HG03439 (cell line): ENCODE data around the gene ANKRD44.
"Not testable (repeated sequence)": the region's sequence is repeated elsewhere in the genome, so short reads cannot be mapped to it uniquely, and the experiment has no call there.

Source experiments
- ATAC-seq: cut with Tn5 transposase; IDR thresholded peaks from one replicate; pipeline ENCODE4 v1.9.1; 2021; ENCODE audit warnings: mild to moderate bottlenecking, moderate library complexity; ENCODE audit not compliant: unreplicated experiment

ANKRD44 gene

DNA sequence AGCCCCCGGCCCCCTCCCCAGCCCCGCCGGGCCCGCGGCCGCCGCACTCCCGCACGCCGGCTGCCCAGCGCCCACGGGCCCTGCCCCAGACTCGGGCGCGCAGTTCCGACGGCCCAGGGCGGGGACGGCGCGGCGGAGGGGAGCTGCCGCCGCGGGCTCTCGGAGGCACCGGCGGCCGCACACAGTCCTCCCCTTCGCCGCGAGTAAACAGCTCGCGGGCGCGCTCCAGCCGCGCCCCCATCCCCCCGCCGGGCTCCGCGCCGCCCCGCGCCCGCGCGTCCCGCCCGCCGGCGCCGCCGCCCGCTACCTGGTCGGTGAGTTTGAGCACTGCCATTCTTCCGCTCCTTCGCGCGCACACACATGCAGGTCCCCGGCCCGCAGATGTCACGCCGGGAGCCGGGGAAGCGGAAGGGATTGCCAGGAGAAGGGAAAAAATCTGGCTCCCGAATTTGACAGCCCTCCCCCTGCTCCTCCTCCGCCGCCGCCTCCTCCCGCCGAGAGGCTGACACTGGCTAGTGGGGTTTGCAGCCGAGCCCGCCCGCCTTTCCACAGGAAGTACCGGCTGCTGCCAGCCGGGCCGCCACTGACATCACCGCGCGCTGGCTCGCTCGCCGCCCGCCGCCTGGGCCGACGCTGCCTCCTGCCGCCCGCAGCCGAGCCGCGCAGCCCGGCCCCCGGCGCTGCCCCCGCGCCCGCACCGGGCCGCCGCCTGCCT lies at the start of gene ANKRD44:
TSS of gene ANKRD44 (minus strand) at position 510 of the 715 bp plus-strand sequence. CDS start at position 334, 176 bp downstream.
- peak; percentile 73 for ATAC-seq

DNA sequence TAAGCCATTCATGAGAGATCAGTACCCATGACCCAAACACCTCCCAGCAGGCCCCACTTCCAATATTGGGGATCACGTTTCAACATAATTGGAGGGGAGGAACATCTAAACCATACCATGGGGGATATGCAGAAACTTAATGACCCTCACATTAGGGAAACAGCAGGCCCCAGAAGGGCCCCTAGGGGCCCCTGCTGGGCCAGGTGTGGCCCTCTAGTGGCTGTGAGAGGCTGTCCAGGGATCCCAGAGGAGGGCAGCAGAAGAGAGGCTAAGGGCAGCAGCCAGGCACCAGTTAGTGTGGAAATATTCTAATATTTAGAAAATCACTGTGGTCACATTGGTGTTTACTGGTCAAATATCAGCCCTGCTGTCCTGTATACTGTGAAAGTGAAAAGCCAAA lies 49.3 kb upstream of the ANKRD44 start:
- ATAC-seq: no peak

DNA sequence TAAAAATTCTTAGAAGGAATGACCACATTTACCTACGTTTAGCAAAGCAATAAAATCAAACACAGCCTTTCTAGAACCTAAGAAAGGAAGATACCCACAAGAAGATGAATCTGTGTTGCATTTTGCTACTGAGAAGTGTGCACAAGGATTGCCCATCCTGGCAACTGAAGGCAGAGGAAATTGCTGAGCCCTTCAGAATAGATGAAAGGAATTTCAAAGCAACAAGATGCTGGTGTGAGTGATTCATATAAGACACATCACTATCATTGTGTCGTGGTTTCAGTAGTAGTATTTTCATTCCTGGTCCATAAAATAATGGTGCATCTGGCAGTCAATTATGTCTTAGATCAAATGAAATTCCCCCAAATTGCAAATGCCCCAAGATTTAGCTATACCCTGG lies 48.4 kb upstream of the ANKRD44 start:
- no peak for ATAC-seq

DNA sequence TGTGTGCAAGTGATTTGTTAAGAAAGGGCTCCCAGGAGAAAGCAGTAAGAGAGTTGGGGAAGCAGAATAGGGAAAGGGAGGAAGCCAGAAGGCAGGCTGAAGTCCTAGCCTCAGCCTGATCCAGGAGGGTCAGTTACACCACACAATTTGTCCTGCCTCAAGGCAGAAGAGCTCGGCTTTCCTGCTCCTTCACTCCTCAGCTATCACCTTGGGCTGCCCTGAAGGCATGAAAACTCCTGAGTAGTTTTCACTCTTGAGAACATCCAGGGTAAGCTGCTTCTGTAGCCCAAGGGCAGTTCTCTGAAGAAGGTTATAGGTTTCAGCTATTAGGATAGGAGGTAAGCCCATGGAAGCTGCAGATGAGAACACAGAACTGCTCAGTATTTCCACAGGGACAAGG lies 47.4 kb upstream of the ANKRD44 start:
- no peak for ATAC-seq

DNA sequence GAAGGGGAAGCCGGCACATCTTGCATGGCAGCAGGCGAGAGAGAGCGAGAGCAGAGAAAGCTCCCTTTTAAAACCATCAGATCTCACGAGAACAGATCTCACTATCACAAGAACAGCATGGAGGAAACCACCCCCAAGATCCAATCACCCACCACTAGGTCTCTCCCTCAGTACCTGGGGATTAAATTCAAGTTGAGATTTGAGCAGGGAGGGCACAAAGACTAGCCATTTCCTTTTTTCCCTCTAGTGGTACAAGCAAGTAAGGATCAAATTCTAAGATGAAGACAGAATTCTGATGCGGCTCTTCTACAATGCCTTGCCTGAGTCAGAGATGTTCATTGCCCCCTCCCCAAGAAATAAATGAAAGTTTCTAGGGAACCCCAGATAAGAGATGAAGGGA lies 45.6 kb upstream of the ANKRD44 start:
- no peak for ATAC-seq

DNA sequence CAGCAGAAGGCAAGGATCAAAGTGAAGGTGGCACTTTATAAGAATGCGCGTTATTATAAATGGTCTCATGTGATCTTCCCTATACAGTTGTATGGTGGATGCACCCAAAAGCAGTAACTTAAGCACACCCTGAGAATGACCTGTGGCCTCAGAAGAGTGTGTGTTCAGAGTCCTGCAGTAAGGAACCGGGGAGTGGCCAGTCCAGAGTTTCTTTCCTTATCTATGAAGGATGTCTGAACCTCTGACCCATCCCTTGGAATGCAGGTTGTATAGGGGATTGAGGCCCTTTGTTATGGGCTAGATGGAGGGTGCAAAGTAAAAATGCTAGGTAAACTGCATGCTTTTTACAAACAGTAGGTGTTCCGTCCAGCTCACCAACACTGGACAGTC lies 43.6 kb upstream of the ANKRD44 start:
- no peak for ATAC-seq

DNA sequence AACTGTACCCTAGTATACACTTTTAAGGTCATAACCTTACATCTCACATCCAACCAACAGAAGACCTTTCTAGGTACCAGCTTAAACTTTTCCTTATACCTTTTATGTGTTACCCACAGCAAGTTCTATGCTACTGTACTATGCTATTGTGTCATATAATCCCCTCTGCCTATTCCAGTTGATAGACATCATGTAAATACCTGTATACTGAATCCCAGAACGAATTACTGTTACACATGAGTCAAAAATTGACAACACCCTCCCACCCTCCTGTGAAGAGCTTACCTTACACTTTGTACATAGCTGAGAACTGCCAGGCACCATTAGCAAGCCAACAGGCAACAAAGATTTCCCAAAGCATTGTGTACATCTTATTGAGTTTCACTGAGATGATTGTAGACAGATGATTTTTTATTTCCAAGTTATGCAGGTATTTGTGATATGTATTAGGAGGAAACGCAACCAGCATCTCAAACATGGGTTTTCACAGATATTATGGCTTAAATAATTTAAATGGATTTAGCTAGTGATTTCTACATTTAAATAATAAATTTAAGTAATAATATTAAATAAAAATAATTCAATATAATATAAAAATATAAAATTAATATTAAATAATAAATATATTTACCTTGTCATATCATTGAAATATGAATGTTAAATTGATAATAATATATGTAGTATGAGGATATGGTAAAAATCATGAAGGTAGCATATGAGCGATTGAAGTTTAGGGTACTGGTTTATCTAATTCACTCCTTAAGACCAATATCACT lies 43.0 kb upstream of the ANKRD44 start:
- ATAC-seq: no peak

DNA sequence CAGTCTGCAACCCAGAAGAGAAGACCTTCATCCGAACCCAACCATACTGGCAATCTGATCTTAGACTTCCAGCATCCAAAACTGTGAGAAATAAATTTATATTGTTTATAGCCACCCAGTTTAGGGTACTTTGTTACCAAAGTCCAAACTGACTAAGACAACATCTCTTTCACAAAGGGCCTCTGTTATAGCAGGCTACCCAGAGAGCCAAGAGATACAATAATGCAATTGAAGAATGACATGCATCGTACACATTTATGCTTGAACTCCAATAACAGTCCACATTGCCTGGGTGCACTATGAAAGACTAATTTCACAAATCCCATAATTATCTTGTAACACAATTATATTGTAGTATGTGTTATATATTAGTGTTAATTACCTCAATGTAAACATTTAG lies 39.1 kb upstream of the ANKRD44 start:
- ATAC-seq: no peak

DNA sequence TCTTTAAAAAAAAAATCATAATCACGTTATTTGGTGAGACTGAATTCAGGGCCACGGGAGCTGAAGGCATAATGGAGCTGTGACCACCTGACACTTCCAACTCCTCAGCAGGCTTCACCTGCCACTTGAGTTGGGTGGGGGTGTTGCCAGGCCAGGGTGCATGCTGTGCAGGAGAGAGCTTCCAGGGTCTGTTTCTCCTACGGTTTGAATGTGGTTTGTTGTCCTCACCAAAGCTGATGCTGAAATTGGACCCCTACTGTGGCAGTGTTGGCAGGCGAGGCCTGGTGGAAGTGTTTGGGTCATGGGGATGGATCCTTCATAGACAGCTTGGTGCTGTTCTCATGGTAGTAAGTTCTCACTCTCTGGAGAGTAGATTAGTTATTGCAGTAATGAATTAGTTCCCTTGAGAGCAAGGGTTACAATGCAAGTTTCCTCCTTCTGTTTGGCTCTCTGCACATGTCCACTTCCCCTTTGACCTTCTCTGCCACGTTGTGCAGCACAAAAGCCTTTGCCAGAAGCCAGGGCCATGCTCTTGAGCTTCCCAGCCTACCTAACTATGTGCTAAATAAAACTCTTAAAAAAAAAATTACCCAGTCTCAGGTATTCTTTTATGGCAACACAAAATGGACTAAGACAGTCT lies 38.3 kb upstream of the ANKRD44 start:
- ATAC-seq: no peak

DNA sequence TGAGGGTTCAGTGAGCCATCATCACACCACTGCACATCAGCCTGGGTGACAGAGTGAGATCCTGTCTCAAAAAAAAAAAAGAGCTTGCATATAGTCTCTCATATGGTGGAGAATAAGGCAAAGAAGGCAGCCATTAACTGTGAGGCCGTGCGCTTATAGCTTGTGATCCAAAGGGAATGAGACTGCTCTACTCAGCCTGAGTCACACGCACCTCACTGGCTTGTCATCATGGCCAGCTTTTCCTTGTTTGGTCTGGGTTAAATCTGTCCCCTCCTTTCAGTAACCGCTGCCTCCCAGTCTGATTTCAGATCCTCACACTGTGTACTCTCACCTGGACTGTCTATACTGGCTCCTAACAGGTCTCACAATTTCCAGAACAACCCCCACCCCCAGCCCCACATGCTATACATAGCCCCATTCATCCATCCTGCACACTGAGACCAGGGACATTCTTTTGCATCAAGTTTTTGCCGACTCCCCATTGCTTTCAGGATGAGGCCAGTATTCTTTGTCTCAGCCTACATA lies 35.3 kb upstream of the ANKRD44 start:
- ATAC-seq: no peak

DNA sequence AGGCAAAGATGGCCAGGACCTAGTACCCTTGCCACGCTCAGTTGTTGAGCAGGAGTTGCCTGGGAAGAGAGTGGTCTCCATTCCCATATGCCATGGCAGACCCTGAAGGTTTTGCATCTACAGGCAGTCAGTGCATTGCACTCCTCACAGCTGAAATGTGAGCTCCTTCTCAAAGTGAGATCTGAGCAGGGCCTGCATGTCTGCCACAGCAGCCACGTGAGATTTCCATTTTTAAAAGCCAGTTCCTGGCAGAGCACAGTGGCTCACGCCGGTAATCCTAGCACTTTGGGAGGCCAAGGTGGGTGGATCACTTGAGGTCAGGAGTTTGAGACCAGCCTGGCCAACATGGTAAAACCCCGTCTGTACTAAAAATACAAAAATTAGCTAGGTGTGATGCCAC lies 33.4 kb upstream of the ANKRD44 start:
- ATAC-seq: not testable (repeated sequence)

DNA sequence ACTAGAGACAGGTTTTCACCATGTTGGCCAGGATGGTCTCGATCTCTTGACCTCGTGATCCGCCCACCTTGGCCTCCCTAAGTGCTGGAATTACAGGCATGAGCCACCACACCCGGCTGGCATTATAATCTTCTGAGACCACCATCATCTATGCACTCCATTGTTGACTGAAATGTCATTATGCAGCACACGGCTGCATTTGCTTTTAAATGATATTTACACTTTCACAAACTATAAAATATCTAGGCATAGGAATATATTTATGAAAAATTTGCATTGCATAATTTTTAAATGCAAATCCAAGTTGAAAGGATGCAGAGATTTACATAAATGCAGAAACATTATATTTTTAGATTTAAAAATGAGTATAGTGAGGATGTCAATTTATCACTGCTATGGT lies 30.0 kb upstream of the ANKRD44 start:
- no peak for ATAC-seq

DNA sequence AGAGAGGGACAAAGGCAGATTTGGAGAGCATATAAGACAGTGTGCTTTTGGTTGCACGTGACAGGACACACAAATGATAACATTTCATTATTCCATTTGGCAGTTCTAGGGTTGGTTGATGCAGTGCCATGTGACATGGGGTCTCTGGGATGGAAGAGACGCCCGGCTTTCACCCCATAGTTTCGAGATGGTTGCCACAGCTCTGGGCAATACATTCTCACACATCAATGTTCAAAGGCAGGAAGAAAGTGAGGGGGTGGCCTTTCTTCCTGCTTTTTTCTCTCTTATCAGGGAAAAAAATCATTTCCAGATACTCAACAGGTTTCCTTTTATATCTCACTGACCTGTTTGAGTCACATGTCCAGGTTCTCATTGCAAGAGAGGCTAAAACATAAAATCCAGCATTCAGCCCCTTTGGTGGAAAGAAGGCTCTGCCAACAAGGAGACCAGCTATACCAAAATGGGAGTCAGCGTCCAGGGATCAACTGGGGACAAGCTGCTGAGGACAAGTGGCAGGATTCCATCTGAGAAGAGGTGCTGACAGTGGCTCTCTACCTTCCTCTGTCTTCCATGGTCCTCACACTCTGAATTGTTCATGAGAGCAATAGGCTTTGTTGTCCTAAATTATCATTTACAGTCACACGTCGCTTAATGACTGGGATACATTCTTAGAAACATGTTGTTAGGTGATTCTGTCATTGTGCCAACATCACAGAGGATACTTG lies 29.1 kb upstream of the ANKRD44 start:
- ATAC-seq: no peak

DNA sequence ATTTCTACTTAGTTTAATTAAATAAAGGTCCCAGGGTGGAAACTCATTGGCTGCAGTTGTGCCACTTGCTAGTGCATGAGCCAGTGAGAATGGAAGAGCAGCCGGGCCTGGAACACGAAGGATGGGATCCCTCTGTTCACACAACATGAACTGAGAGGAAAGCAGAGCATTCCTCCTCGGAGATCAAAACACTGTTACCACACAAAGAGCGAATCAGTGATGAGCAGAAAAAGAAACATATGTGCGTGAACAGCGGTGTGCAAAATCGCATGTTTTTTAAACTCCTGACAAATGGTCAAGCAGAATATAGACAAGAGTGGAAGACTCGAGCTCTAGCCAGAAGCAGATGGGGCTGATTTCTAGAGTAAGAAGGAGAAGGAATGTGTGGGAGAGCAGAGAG lies 28.4 kb upstream of the ANKRD44 start:
- ATAC-seq: no peak

DNA sequence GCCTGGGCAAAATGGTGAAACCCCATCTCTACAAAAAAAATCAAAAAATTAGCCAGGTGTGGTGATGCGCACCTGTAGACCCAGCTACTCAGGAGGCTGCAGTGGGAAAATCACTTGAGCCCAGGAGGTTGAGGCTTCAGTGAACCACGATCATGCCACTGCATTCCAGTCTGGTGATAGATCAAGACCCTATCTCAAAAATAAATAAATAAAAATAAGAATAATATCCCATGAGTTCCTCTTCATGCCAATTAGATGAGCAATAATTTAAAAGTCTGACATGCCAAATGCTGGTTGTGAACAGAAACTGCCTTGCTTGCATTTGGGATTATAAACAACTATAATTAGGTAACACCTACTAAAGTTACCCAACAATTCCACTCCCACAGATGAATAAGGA lies 22.1 kb upstream of the ANKRD44 start:
- no peak for ATAC-seq

DNA sequence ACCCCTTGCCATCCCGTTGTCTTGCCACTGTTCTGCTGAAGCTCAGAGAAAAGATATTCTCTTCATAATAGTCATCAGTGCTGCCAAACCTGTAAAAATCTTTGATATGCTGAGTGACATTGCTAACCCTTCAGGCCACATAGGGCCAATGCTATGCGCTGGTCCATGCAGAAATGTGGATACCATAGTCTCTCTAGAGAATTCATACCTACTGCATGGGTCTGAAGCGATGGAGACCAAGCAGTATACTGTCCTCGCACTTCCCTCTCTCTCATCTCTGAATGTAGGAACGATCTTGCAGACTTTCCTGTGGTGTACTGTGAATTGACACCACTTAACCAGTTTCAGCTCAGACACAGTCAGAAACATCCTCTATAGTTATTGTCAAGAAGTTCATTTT lies 17.9 kb upstream of the ANKRD44 start:
- ATAC-seq: no peak

DNA sequence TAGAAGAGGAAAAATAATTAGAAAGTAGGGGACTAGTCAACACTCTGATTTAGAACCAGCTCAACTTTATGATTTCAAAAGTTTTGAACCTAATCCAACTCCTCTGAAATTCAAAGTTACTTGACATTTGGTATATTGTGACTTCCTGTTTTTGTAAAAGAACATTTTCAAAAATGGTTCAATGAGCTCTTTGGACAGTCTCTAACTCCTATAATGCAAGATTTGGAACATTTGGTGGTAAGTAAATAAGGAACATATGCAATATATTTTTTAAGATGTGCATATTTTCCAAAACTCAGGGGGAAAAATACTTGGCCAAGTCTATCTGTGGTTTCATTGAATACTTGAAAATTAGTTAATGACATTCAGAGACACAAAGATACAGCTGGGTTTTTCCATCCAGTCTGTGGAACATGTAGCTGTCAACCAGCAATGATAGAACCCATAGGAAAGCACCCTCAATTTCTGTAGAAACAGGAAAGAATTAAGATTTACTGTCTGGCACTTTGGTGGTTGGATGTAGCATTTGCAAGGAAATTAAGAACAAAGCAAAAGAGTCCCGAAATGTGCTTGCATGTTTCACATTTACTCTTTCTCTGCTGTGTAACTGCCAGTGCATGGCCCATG lies 17.0 kb upstream of the ANKRD44 start:
- no peak for ATAC-seq

DNA sequence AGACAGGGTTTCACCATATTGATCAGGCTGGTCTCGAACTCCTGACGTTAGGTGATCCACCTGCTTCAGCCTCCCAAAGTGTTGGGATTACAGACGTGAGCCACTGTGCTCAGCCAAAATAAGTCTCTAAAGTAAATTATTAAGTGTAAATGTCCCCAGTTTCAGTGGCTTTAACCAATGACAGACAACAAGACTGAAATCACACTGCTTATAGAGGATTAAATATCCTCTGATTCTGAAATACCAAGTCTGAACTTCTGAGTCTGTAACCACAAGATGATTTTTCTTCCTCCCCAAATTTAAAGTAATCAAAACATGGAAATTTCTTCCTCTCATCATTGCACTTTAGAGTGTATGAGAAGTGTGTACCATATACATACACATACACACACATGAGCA lies 16.5 kb upstream of the ANKRD44 start:
- no peak for ATAC-seq

DNA sequence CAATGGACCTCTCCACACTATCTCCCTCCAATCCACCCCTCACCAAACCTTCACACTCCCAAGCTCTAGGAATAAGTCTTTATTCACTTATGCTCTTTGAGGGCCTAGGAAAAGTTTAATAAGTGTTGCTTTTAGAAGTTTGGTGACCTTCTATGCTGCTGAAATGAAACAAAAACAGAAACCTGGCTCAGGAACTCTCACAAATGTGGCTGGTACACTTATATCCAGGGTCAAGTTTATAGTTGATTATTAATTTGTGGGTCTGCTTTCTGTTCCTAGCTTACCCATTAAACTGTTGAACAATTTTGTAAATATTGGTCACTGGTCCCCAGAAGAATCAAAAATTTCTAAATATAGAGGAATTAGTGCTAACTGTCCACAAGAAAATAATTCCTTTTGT lies 14.2 kb upstream of the ANKRD44 start:
- peak; percentile 57 for ATAC-seq
